K562 (cell line): Measurements from ENCODE around the gene GOLGB1.

Experiments used
- ELF1 ChIP-seq: fragments of 200-800 bp; sonication (Bioruptor generic); IDR thresholded peaks from 2 replicates; pipeline ENCODE4 v1.6.1; 2016; ENCODE audit warnings: missing genetic modification characterization, missing compliant biosample characterization
- ELK1 ChIP-seq: sonication (generic); formaldehyde crosslinking; IDR thresholded peaks from 2 replicates; pipeline ENCODE4 v1.8.1; 2022; ENCODE audit warnings: missing genetic modification reagents
- FOXM1 ChIP-seq, 2 experiments: fragments of 450-650 bp in 1 of 2; sonication (generic) in 1 of 2; formaldehyde crosslinking in 1 of 2; IDR thresholded peaks; 2 replicates each; pipeline versions ENCODE4 v1.6.1 to v1.9.0; 2017 to 2022; ENCODE audit warnings: low read depth in 2 of 2, mild to moderate bottlenecking in 2 of 2, missing genetic modification reagents in 1 of 2, moderate library complexity in 1 of 2
- MYBL2 ChIP-seq, 2 experiments: fragments of 450-650 bp in 1 of 2; sonication (generic) in 1 of 2; formaldehyde crosslinking in 1 of 2; IDR thresholded peaks; 2 replicates each; pipeline versions ENCODE4 v1.6.1 to v1.8.1; 2017 to 2022; ENCODE audit warnings: borderline replicate concordance in 1 of 2, inconsistent platforms in 1 of 2, low read depth in 1 of 2, mild to moderate bottlenecking in 1 of 2, missing genetic modification reagents in 1 of 2, moderate library complexity in 1 of 2
- NFE2L1 ChIP-seq: fragments of 450-650 bp; IDR thresholded peaks from 2 replicates; pipeline ENCODE4 v1.6.1; 2016; ENCODE audit warnings: missing genetic modification characterization, low read depth, mild to moderate bottlenecking, missing compliant biosample characterization, moderate library complexity, borderline replicate concordance
- POLR2A ChIP-seq: fragments of 450-650 bp; conservative IDR thresholded peaks from 2 replicates; pipeline ENCODE4 v1.6.1; 2016
- RBM39 ChIP-seq: fragments of 200-400 bp; formaldehyde crosslinking; optimal IDR thresholded peaks from 2 replicates; pipeline ENCODE3; 2018; ENCODE audit warnings: low read depth, low read length
- TCF7L2 ChIP-seq: fragments of 150-350 bp; IDR thresholded peaks from 2 replicates; pipeline ENCODE4 v1.6.1; 2016; ENCODE audit warnings: low read depth, mild to moderate bottlenecking, low read length, moderate library complexity
- TGIF2 ChIP-seq: sonication (generic); formaldehyde crosslinking; IDR thresholded peaks from 2 replicates; pipeline ENCODE4 v1.8.1; 2022; ENCODE audit warnings: mild to moderate bottlenecking, missing genetic modification reagents, moderate library complexity

GRCh38 chr3:121692010-121692699 is 57.4 kb downstream of the GOLGB1 start:
- TF ChIP-seq FOXM1 (IDR thresholded peaks at IDR 0.05; ENCODE audit: low read depth), result no peak
- TF ChIP-seq FOXM1 (CRISPR knock-in tag; IDR thresholded peaks at IDR 0.05; ENCODE audit: low read depth), result no peak
- no peak for TF ChIP-seq TGIF2 (CRISPR knock-in tag)
- no peak for TF ChIP-seq RBM39
- TF ChIP-seq ELF1 (tag), result no peak
- no peak for TF ChIP-seq MYBL2 (IDR thresholded peaks at IDR 0.05; ENCODE audit: low read depth)
- TF ChIP-seq MYBL2 (CRISPR knock-in tag; IDR thresholded peaks at IDR 0.05; ENCODE audit: borderline replicate concordance), result no peak
- no peak for TF ChIP-seq POLR2A
- no peak for TF ChIP-seq TCF7L2
- TF ChIP-seq NFE2L1 (tag), result no peak
- TF ChIP-seq ELK1 (CRISPR knock-in tag), result no peak
